Sigmoid colon (tissue), 7 donors: ENCODE measurements around the gene RAB4B. TPM values are rescaled to one million over a fixed set of nuclear protein-coding genes. Genes with fewer than 3 reads are reported as not detected.
"Not testable (repeated sequence)": the region's sequence is repeated elsewhere in the genome, so short reads cannot be mapped to it uniquely, and the experiment has no call there.

Source experiments
- DNase-seq: peaks from one replicate; pipeline ENCODE4 v3.0.0-alpha.2; 2019
- H3K27ac ChIP-seq, 4 donors: fragments of 200-600 bp; sonication (generic); one replicate each; pipeline ENCODE4 v1.5.1; 2016 to 2019; ENCODE audit warnings: mild to moderate bottlenecking in 1 of 4
- H3K27me3 ChIP-seq, 3 donors: fragments of 200-600 bp; sonication (generic); one replicate each; pipeline ENCODE4 v1.5.1; 2019; ENCODE audit warnings: mild to moderate bottlenecking in 1 of 3
- H3K36me3 ChIP-seq, 4 donors: fragments of 200-600 bp; sonication (generic); one replicate each; pipeline ENCODE4 v1.5.1; 2016 to 2019
- H3K4me1 ChIP-seq, 4 donors: fragments of 200-600 bp; sonication (generic); one replicate each; pipeline ENCODE4 v1.5.1; 2017 to 2019
- H3K4me3 ChIP-seq, 4 donors: fragments of 200-600 bp; sonication (generic); one replicate each; pipeline ENCODE4 v1.5.1; 2017 to 2019; ENCODE audit warnings: mild to moderate bottlenecking in 2 of 4, moderate library complexity in 1 of 4
- H3K9me3 ChIP-seq, 4 donors: fragments of 200-600 bp in 3 of 4; sonication (generic) in 3 of 4; one replicate each; pipeline versions ENCODE4 v1.5.1 to v1.6.1; 2013 to 2019
- EP300 ChIP-seq, 4 donors: sonication (generic); formaldehyde crosslinking; IDR thresholded peaks; one replicate each; pipeline ENCODE4 v1.6.1; 2017; ENCODE audit warnings: antibody characterized with exemption in 4 of 4
- POLR2A ChIP-seq, 2 donors: fragments of 450-650 bp; IDR thresholded peaks; one replicate each; pipeline ENCODE4 v1.6.1; 2016; ENCODE audit warnings: antibody characterized with exemption in 2 of 2, mild to moderate bottlenecking in 2 of 2, moderate library complexity in 2 of 2
- POLR2AphosphoS5 ChIP-seq, 4 donors: sonication (generic); formaldehyde crosslinking; IDR thresholded peaks; one replicate each; pipeline ENCODE4 v1.6.1; 2017; ENCODE audit warnings: antibody characterized with exemption in 4 of 4
- WGBS, 2 donors: extraction: QIAGEN DNeasy Blood & Tissue Kit; methylation state at CpG; one replicate each; pipeline ENCODE4 v1.1.7; 2013; 5-methylcytosine and 5-hydroxymethylcytosine counted together
- intact Hi-C: fragments of 100-400 bp; cut with DNase I; formaldehyde crosslinking; loops from one replicate; pipeline ENCODE4 v1.15.1; 2023
- polyA plus RNA-seq, 3 donors: library from polyadenylated mRNA; stranded (reverse); fragments of 200-250 nt; gene quantifications; one replicate each; pipeline ENCODE4 v1.2.3, GENCODE V29; 2013
- total RNA-seq, 4 donors: library from RNA; depleted of rRNA; stranded (reverse); fragments of >200 nt; gene quantifications; one replicate each; pipeline ENCODE4 v1.1.0, GENCODE V29; 2016
- TF ChIP-seq, protein P1 (sequence below), 4 experiments: fragments of 450-650 bp in 3 of 4; fragments of 200-600 bp in 1 of 4; IDR thresholded peaks; one replicate each; pipeline ENCODE4 v1.5.1; 2016 to 2019; ENCODE audit warnings: antibody characterized with exemption in 4 of 4, mild to moderate bottlenecking in 3 of 4, moderate library complexity in 2 of 4
- donor health status: healthy with polysubstance abuse.
- donor health status: Bipolar disorder and iron deficiency.
- donor health status: healthy.

Gene RAB4B
- total and polyA plus RNA-seq, 7 donors = 15.6 to 76.5 (median 21.3) TPM

DNA sequence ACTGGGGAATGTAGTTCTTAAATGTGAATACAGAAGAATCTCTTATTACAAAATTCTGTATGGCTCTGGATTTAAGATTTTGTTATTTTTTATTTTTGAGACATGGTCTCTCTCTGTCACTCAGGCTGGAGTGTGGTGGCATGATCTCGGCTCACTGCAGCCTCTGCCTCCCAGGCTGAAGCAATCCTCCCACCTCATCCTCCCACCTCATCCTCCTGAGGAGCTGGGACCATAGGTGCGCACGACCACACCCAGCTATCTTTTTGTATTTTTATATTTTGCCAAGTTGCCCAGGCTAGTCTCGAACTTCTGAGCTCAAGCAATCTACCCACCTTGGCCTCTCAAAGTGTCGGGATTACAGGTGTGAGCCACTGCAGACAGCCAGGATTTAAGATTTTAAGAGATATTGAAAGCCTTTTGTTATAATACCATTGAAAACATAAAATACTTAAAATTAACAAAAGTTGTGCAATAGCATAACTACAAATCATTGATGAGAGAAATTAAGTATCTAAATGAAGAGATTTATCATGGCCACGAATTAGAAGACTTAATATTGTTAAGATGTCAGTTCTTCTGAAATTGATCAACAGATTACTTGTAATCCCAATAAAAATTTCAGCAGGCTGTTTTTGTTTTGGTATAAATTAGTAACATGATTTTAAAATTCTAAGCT, 58.8 kb downstream of the RAB4B start:
- 88 to 89% methylated on average over 6 of the region's 6 CpGs for WGBS, 2 donors
- TF ChIP-seq EP300 (IDR thresholded peaks at IDR 0.05) (no peak), POLR2A (IDR thresholded peaks at IDR 0.05) (no peak), POLR2AphosphoS5 (IDR thresholded peaks at IDR 0.05) (no peak)
- TF ChIP-seq, protein P1, sequence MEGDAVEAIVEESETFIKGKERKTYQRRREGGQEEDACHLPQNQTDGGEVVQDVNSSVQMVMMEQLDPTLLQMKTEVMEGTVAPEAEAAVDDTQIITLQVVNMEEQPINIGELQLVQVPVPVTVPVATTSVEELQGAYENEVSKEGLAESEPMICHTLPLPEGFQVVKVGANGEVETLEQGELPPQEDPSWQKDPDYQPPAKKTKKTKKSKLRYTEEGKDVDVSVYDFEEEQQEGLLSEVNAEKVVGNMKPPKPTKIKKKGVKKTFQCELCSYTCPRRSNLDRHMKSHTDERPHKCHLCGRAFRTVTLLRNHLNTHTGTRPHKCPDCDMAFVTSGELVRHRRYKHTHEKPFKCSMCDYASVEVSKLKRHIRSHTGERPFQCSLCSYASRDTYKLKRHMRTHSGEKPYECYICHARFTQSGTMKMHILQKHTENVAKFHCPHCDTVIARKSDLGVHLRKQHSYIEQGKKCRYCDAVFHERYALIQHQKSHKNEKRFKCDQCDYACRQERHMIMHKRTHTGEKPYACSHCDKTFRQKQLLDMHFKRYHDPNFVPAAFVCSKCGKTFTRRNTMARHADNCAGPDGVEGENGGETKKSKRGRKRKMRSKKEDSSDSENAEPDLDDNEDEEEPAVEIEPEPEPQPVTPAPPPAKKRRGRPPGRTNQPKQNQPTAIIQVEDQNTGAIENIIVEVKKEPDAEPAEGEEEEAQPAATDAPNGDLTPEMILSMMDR (IDR thresholded peaks at IDR 0.05) = no peak
- DNase-seq = no peak
- Histone ChIP-seq H3K27ac (no peak overlapping the region), H3K27me3 (no peaks in the 10 kb centered on the region), H3K36me3 (no peaks in the 10 kb centered on the region), H3K4me1 (peaks cover 0 to 10% (median 3%) of the 10 kb centered on the region in 4 donors), H3K9me3 (no peaks in the 10 kb centered on the region), H3K4me3 (no peak overlapping the region)
- intact Hi-C loops = no loop called here

DNA sequence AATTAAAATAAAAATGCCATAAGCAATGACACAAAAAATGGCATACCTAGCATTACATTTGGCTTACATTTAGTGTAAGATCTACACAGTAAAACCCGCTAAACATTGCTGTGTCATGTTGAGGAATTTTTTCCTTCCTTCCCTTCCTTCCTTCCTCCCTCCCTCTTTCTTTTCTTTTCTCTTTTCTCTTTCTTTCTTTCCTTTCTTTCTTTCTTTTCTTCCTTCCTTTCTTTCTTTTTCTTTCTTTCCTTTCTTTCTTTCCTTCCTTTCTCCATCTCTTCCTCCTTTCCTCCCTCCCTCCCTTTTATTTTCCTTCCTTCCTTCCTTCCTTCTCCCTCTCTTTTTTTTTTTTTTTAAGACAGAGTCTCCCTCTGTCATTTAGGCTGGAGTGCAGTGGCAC, 60.4 kb downstream of the RAB4B start:
- DNase-seq, H3K27me3 ChIP-seq, H3K4me1 ChIP-seq, intact Hi-C loops, H3K4me3 ChIP-seq, H3K9me3 ChIP-seq, H3K27ac ChIP-seq, H3K36me3 ChIP-seq: not testable (repeated sequence)
- WGBS, 2 donors = 72 to 97% methylated on average over 1 of the region's 1 CpG

DNA sequence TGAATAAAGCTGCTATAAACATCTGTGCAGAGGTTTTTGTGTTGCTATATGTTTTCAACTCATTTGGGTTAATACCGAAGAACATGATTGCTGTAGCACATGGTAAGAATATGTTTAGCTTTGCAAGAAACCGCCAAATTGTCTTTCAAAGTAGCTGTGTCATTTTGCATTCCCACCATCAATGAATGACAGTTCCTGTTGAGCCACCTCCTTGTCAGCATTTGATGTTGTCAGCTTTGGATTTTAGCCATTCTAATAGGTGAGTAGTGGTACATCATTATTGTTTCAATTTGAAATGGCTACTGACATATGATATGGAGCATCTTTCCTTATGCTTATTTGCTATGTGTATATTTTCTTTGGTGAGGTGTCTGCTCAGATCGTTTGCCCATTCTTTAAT, 64.0 kb downstream of the RAB4B start:
- H3K36me3 ChIP-seq, intact Hi-C loops, H3K27ac ChIP-seq, H3K4me3 ChIP-seq, DNase-seq, H3K27me3 ChIP-seq, H3K4me1 ChIP-seq, H3K9me3 ChIP-seq: not testable (repeated sequence)
- whole genome bisulfite sequencing, 2 donors = 92 to 93% methylated on average over 3 of the region's 3 CpGs

DNA sequence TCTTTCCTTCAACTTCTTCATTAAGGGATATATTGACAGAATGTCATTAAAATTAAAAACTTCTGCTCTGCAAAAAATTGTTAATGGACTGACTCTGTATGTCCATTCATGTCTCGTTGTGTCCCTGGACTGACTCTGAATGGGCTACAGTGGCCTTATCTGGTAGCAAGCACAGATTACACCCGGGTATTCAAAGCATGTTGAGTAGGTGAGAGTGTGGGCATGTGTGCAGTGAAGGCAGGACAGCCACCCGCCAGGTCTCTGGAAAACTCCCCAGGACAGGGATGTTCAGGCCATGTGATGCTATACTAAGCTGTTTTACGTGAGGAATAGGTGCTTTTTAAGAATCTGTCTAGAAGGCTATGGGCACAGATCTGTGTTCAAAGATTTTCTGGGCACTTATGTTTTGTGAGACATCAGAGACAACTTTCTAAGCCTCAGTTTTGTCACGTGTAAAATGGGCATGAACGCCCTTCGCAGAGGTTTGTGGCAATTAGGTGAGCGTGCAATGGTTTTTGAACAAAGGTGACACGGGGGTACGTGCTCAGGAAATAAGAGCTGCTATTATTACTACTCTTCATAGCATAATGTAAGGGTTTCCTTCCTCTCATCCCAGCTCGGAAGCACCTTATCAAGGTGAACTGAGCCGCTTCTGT, 65.1 kb downstream of the RAB4B start:
- H3K27me3 ChIP-seq, H3K9me3 ChIP-seq, DNase-seq, H3K27ac ChIP-seq, intact Hi-C loops, H3K4me1 ChIP-seq, H3K36me3 ChIP-seq: not testable (repeated sequence)
- peak overlapping the region in 1 of 4 donors; percentile 15 for H3K4me3 ChIP-seq
- WGBS, 2 donors = 33 to 54% methylated on average over 10 of the region's 12 CpGs

DNA sequence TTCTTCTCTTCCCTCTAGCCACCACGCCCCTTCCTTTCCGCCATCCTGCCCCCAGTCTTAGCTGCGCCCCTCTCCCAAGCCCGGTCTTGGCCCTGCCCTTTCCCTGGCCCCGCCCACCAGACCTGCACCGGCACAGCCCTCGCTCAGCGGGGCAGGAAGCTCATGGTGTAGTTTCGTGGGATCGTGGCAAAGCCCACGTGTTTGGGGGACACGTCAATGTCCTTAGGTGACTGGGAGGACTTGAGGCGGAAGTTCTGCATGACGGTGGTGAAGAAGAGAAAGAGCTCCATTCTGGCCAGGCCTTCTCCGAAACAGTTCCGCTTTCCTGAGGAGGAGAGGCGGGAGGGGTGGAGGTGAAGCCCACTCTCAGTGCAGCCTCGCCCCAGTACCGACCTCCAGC, 65.6 kb downstream of the RAB4B start:
- intact Hi-C loops, H3K36me3 ChIP-seq, H3K27ac ChIP-seq, H3K9me3 ChIP-seq, DNase-seq: not testable (repeated sequence)
- 2 to 20% methylated on average over 16 of the region's 19 CpGs for WGBS, 2 donors
- Histone ChIP-seq H3K4me1 (peaks cover 0 to 13% (median 3%) of the 10 kb centered on the region in 4 donors), H3K27me3 (peaks cover 0 to 12% (median 0%) of the 10 kb centered on the region in 3 donors), H3K4me3 (peak overlapping the region in 1 of 4 donors; percentile 15)

Other genes with a start within 250 kb of the RAB4B start
- 10 to 100 TPM; 15.9 to 36.3 (median 33.8) TPM for gene SHKBP1, start 201.4 kb upstream of the RAB4B start, total RNA-seq
- 10 to 100 TPM; 50.2 to 81.0 (median 52.9) TPM for gene SHKBP1, start 201.4 kb upstream of the RAB4B start, polyA plus RNA-seq
- 100 to 1,000 TPM; 107 to 206 (median 176) TPM for gene LTBP4, start 176.9 kb upstream of the RAB4B start, total RNA-seq
- gene LTBP4, start 176.9 kb upstream of the RAB4B start, polyA plus RNA-seq = 100 to 1,000 TPM in 1 of 3 donors, 10 to 100 TPM in 2; 31.9 to 118 (median 41.4) TPM
- gene NUMBL, start 87.6 kb upstream of the RAB4B start, total RNA-seq = 10 to 100 TPM; 21.9 to 38.2 (median 25.0) TPM
- gene NUMBL, start 87.6 kb upstream of the RAB4B start, polyA plus RNA-seq = 10 to 100 TPM in 1 of 3 donors, 1 to 10 TPM in 2; 3.0 to 13.7 (median 9.6) TPM
- 10 to 100 TPM; 33.2 to 59.3 (median 39.2) TPM for gene COQ8B, start 61.4 kb upstream of the RAB4B start, total RNA-seq
- 10 to 100 TPM; 24.7 to 54.4 (median 27.0) TPM for gene COQ8B, start 61.4 kb upstream of the RAB4B start, polyA plus RNA-seq
- gene ITPKC, start 61.1 kb upstream of the RAB4B start, total RNA-seq = 10 to 100 TPM; 17.7 to 39.6 (median 23.1) TPM
- 10 to 100 TPM; 17.4 to 27.0 (median 25.9) TPM for gene ITPKC, start 61.1 kb upstream of the RAB4B start, polyA plus RNA-seq
- gene ACTMAP, start 27.8 kb upstream of the RAB4B start, total RNA-seq = 1 to 10 TPM; 1.8 to 5.3 (median 3.0) TPM
- gene ACTMAP, start 27.8 kb upstream of the RAB4B start, polyA plus RNA-seq = 10 to 100 TPM in 1 of 3 donors, 1 to 10 TPM in 2; 6.0 to 11.0 (median 6.6) TPM
- 10 to 100 TPM; 43.2 to 60.1 (median 54.0) TPM for gene SNRPA, start 27.0 kb upstream of the RAB4B start, total RNA-seq
- 10 to 100 TPM; 19.2 to 76.1 (median 37.2) TPM for gene SNRPA, start 27.0 kb upstream of the RAB4B start, polyA plus RNA-seq
- 10 to 100 TPM in 3 of 4 donors, 1 to 10 TPM in 1; 9.1 to 19.1 (median 15.7) TPM for gene MIA, start 2.7 kb upstream of the RAB4B start, total RNA-seq
- 10 to 100 TPM in 1 of 3 donors, 1 to 10 TPM in 1, not detected in 1; 2.1 to 11.3 TPM for gene MIA, start 2.7 kb upstream of the RAB4B start, polyA plus RNA-seq
- 100 to 1,000 TPM in 1 of 4 donors, 10 to 100 TPM in 3; 60.9 to 106 (median 87.6) TPM for gene EGLN2, start 20.9 kb downstream of the RAB4B start, total RNA-seq
- 100 to 1,000 TPM in 2 of 3 donors, 10 to 100 TPM in 1; 88.9 to 105 (median 101) TPM for gene EGLN2, start 20.9 kb downstream of the RAB4B start, polyA plus RNA-seq
- gene CYP2A6, start 72.2 kb downstream of the RAB4B start, total RNA-seq = 1 to 10 TPM in 1 of 4 donors, not detected in 3; 1.8 TPM
- gene CYP2A6, start 72.2 kb downstream of the RAB4B start, polyA plus RNA-seq = not detected
- under 1 TPM in 1 of 4 donors, not detected in 3; 0.36 TPM for gene CYP2A7, start 104.0 kb downstream of the RAB4B start, total RNA-seq
- gene CYP2A7, start 104.0 kb downstream of the RAB4B start, polyA plus RNA-seq = not detected
- gene CYP2B6, start 213.0 kb downstream of the RAB4B start, total RNA-seq = not detected
- 1 to 10 TPM; 2.7 to 5.8 (median 3.0) TPM for gene CYP2B6, start 213.0 kb downstream of the RAB4B start, polyA plus RNA-seq